Keratinocyte (primary cell): Measurements from ENCODE around the gene SERPINA10. TPM values are rescaled to one million over a fixed set of nuclear protein-coding genes. Genes with fewer than 3 reads are reported as not detected.

ENCODE experiments used
- DNase-seq: peaks from one replicate; pipeline ENCODE4 v3.0.0-alpha.2; 2011; ENCODE audit warnings: low read depth, missing footprints, low spot score
- FAIRE-seq: peaks from 2 replicates; lab custom pipeline; 2011; peaks lifted over from hg19 to GRCh38; lab: Jason Lieb, UNC
- H2AFZ ChIP-seq: 2 replicates; pipeline ENCODE4 v1.6.0; 2012; ENCODE audit warnings: low read length, control low read depth, inconsistent platforms; ENCODE audit not compliant: control insufficient read depth
- H3K27ac ChIP-seq: 2 replicates; pipeline ENCODE4 v1.5.1; 2011; ENCODE audit warnings: low read length; ENCODE audit not compliant: control insufficient read depth, insufficient read depth
- H3K27me3 ChIP-seq: 3 replicates; pipeline ENCODE4 v1.6.0; 2011; ENCODE audit warnings: low read length; ENCODE audit not compliant: control insufficient read depth, insufficient read depth; ENCODE audit errors: extremely low read depth
- H3K36me3 ChIP-seq, 2 experiments: 2 replicates in 1 of 2; 3 replicates in 1 of 2; pipeline ENCODE4 v1.5.1; 2011; ENCODE audit warnings: low read length in 2 of 2, mild to moderate bottlenecking in 1 of 2; ENCODE audit not compliant: control insufficient read depth in 2 of 2, insufficient read depth in 2 of 2; ENCODE audit errors: extremely low read depth in 1 of 2
- H3K4me1 ChIP-seq: 3 replicates; pipeline ENCODE4 v1.5.1; 2011; ENCODE audit warnings: low read length; ENCODE audit not compliant: control insufficient read depth, insufficient read depth; ENCODE audit errors: extremely low read depth
- H3K4me2 ChIP-seq: 3 replicates; pipeline ENCODE4 v1.6.0; 2011; ENCODE audit warnings: low read depth, low read length; ENCODE audit not compliant: control insufficient read depth, insufficient read depth; ENCODE audit errors: extremely low read depth
- H3K4me3 ChIP-seq, 3 experiments: fragments of 200-600 bp in 1 of 3; sonication (generic) in 1 of 3; 2 replicates in 2 of 3; 3 replicates in 1 of 3; pipeline ENCODE4 v1.5.1; 2011 to 2016; ENCODE audit warnings: low read length in 3 of 3, mild to moderate bottlenecking in 3 of 3, control low read depth in 2 of 3, inconsistent platforms in 1 of 3, low read depth in 1 of 3, mixed read lengths in 1 of 3, mixed run types in 1 of 3, moderate library complexity in 1 of 3; ENCODE audit not compliant: control insufficient read depth in 2 of 3, insufficient read depth in 2 of 3; ENCODE audit errors: extremely low read depth in 1 of 3
- H3K79me2 ChIP-seq: 2 replicates; pipeline ENCODE4 v1.6.0; 2012; ENCODE audit warnings: low read length; ENCODE audit not compliant: control insufficient read depth, insufficient read depth
- H3K9ac ChIP-seq: 3 replicates; pipeline ENCODE4 v1.6.0; 2011; ENCODE audit warnings: low read length; ENCODE audit not compliant: control insufficient read depth, insufficient read depth; ENCODE audit errors: extremely low read depth
- H3K9me1 ChIP-seq: 3 replicates; pipeline ENCODE4 v1.6.0; 2011; ENCODE audit warnings: low read length; ENCODE audit not compliant: control insufficient read depth, insufficient read depth; ENCODE audit errors: extremely low read depth
- H3K9me3 ChIP-seq: 2 replicates; pipeline ENCODE4 v1.5.1; 2012; ENCODE audit warnings: low read depth, low read length; ENCODE audit not compliant: control insufficient read depth
- H4K20me1 ChIP-seq: 3 replicates; pipeline ENCODE4 v1.6.0; 2011; ENCODE audit warnings: low read length; ENCODE audit not compliant: control insufficient read depth, insufficient read depth; ENCODE audit errors: extremely low read depth
- CTCF ChIP-seq, 3 experiments: IDR thresholded peaks in 1 of 3; conservative IDR thresholded peaks in 1 of 3; optimal IDR thresholded peaks in 1 of 3; 2 replicates in 2 of 3; 3 replicates in 1 of 3; pipeline versions ENCODE3 to v1.5.1; 2011; ENCODE audit warnings: low read length in 3 of 3, mild to moderate bottlenecking in 3 of 3, moderate library complexity in 2 of 3, control low read depth in 1 of 3, inconsistent platforms in 1 of 3; ENCODE audit not compliant: insufficient read depth in 2 of 3; ENCODE audit errors: extremely low read depth in 1 of 3
- EZH2 ChIP-seq: IDR thresholded peaks from one replicate; pipeline ENCODE4 v1.6.1; 2012; ENCODE audit warnings: inconsistent platforms, mild to moderate bottlenecking, low read length, moderate library complexity
- dilution Hi-C: fragments of 300-500 bp; cut with MboI; formaldehyde crosslinking; loops from one replicate; pipeline ENCODE4 v1.7.0; 2020; ENCODE audit warnings: low sequenced_read_pairs; ENCODE audit not compliant: extremely low pct_ligation_motif_present
- polyA plus RNA-seq, 5 experiments: library from polyadenylated mRNA; depleted of rRNA in 3 of 5; stranded (reverse) in 3 of 5; stranded (forward) in 1 of 5; unstranded in 1 of 5; fragments of >200 nt; gene quantifications; 1 replicate in 1 of 5; 2 replicates in 3 of 5; 3 replicates in 1 of 5; pipeline versions ENCODE4 v1.2.1 to v1.2.3, GENCODE V29; 2011 to 2012; ENCODE audit warnings: missing spikeins in 2 of 5, low read depth in 1 of 5, low replicate concordance in 1 of 5

The SERPINA10 gene
- polyA plus RNA-seq, 1 donor (not counting 4 experiments of a cell fraction or from before 2014, with no cell fraction given): not detected

GRCh38 chr14:94305620-94306019 is 12.6 kb upstream of the SERPINA10 start:
- DNase-seq (no peak), FAIRE-seq (no peak)
- Histone ChIP-seq H3K36me3 (no peaks in the 10 kb centered on the region), H3K79me2 (no peaks in the 10 kb centered on the region), H3K4me3 (no peak overlapping the region), H3K9me3 (no peaks in the 10 kb centered on the region), H3K9ac (no peak overlapping the region), H3K27me3 (no peaks in the 10 kb centered on the region), H3K27ac (no peak overlapping the region), H2AFZ (no peak overlapping the region), H3K4me2 (no peak overlapping the region), H3K9me1 (no peaks in the 10 kb centered on the region), H4K20me1 (no peaks in the 10 kb centered on the region), H3K4me1 (no peaks in the 10 kb centered on the region)
- TF ChIP-seq EZH2 (no peak), CTCF (optimal IDR thresholded peaks at IDR 0.05 in 1 of 3, IDR thresholded peaks at IDR 0.05 in 1 of 3, conservative IDR thresholded peaks at IDR 0.05 in 1 of 3; ENCODE audit: extremely low read depth in 1 of 3, insufficient read depth in 2 of 3, low read length in 3 of 3) (no peak)
- dilution Hi-C loops: no loop called here

GRCh38 chr14:94304243-94304642 is 11.2 kb upstream of the SERPINA10 start:
- FAIRE-seq (no peak), DNase-seq (no peak)
- Histone ChIP-seq H3K9me1 (no peaks in the 10 kb centered on the region), H3K4me1 (no peaks in the 10 kb centered on the region), H3K36me3 (no peaks in the 10 kb centered on the region), H3K4me2 (no peak overlapping the region), H4K20me1 (no peaks in the 10 kb centered on the region), H2AFZ (no peak overlapping the region), H3K9me3 (no peaks in the 10 kb centered on the region), H3K27ac (no peak overlapping the region), H3K9ac (no peak overlapping the region), H3K27me3 (no peaks in the 10 kb centered on the region), H3K4me3 (no peak overlapping the region), H3K79me2 (no peaks in the 10 kb centered on the region)
- TF ChIP-seq CTCF (optimal IDR thresholded peaks at IDR 0.05 in 1 of 3, IDR thresholded peaks at IDR 0.05 in 1 of 3, conservative IDR thresholded peaks at IDR 0.05 in 1 of 3; ENCODE audit: extremely low read depth in 1 of 3, insufficient read depth in 2 of 3, low read length in 3 of 3) (no peak), EZH2 (no peak)
- dilution Hi-C loops: no loop called here
